Neural progenitor cell (in vitro differentiated cells): ENCODE results near the gene TBC1D10A.

ENCODE experiments used
- CTCF ChIP-seq: fragments of 200-600 bp; sonication (generic); IDR thresholded peaks from 2 replicates; pipeline ENCODE4 v1.5.1; 2017; ENCODE audit warnings: antibody characterized with exemption, mild to moderate bottlenecking
- EZH2phosphoT487 ChIP-seq: fragments of 200-600 bp; sonication (generic); IDR thresholded peaks from 2 replicates; pipeline ENCODE4 v1.6.1; 2017; ENCODE audit warnings: antibody characterized with exemption

- TF ChIP-seq CTCF = no peak
- no peak for TF ChIP-seq EZH2phosphoT487
Observed at GRCh38 chr22:30247974-30248373, 78.8 kb downstream of the TBC1D10A start.
